Mammary epithelial cell (primary cell): ENCODE measurements around the gene STT3B.

Experiments used
- EZH2 ChIP-seq: IDR thresholded peaks from 2 replicates; pipeline ENCODE4 v1.6.1; 2012; ENCODE audit warnings: low read length, inconsistent platforms, borderline replicate concordance
- TF ChIP-seq, protein P1 (sequence below), 2 donors: IDR thresholded peaks in 1 of 2; conservative IDR thresholded peaks in 1 of 2; 2 replicates each; pipeline ENCODE4 v1.5.1; 2011 to 2012; ENCODE audit warnings: inconsistent platforms in 2 of 2, low read length in 2 of 2, mild to moderate bottlenecking in 2 of 2, control low read depth in 1 of 2, low read depth in 1 of 2; ENCODE audit not compliant: insufficient read depth in 1 of 2; ENCODE audit errors: extremely low read depth in 1 of 2

DNA sequence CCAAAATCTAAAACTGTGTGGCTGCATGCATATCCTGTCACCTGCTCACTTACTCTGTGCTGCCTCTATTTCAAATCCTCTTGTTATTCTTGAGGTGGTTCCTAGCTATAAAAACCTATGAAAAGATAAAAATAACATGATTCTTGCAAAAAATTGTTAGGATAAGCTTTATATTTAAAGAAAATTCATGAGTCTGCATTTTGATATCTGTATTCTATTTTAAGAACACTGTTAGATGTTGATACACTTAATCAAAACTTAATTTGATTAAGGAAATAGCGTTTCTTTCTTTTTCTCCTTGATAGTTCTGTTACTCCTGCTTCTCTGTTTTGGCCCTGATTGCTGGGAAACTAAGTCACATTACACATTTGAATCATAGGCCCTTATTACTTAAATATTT is 22.5 kb downstream of the STT3B start:
- TF ChIP-seq, protein P1, sequence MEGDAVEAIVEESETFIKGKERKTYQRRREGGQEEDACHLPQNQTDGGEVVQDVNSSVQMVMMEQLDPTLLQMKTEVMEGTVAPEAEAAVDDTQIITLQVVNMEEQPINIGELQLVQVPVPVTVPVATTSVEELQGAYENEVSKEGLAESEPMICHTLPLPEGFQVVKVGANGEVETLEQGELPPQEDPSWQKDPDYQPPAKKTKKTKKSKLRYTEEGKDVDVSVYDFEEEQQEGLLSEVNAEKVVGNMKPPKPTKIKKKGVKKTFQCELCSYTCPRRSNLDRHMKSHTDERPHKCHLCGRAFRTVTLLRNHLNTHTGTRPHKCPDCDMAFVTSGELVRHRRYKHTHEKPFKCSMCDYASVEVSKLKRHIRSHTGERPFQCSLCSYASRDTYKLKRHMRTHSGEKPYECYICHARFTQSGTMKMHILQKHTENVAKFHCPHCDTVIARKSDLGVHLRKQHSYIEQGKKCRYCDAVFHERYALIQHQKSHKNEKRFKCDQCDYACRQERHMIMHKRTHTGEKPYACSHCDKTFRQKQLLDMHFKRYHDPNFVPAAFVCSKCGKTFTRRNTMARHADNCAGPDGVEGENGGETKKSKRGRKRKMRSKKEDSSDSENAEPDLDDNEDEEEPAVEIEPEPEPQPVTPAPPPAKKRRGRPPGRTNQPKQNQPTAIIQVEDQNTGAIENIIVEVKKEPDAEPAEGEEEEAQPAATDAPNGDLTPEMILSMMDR (conservative IDR thresholded peaks at IDR 0.05 in 1 of 2, IDR thresholded peaks at IDR 0.05 in 1 of 2; ENCODE audit: extremely low read depth in 1 of 2, insufficient read depth in 1 of 2, low read depth in 1 of 2, low read length in 2 of 2): no peak
- TF ChIP-seq EZH2: no peak
